Measurements from ENCODE around the gene TP53RK. TPM values are rescaled to one million over a fixed set of nuclear protein-coding genes. Genes with fewer than 3 reads are reported as not detected.

The TP53RK gene
- total RNA-seq, 1 donor from 2014 or later, result 6.0 TPM

DNA sequence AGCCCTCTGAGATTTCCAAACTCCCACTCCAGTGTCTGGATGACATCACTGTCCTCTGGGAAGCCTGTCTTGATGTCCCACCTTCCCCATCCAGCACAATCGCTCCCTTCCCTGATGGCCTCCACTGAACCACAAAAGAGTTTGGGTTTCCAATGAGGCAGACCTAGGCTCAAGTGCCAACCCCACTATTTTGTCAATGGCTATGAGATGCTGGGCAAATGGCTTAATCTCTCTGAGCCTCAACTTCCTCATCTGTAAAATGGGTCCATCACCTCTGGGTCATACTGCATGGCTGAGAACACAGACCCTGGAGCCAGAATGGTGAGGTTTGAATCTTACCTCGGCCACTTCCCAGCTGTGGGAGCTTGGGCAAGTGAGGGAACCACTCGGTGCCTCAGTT is 49.7 kb downstream of the TP53RK start:
- peaks cover 49% of the 10 kb centered on the region for H3K27me3 ChIP-seq (ENCODE audit: low read depth)
- no peak overlapping the region for H3K27ac ChIP-seq (replicated peaks)
- TF ChIP-seq CTCF (IDR thresholded peaks at IDR 0.05; ENCODE audit: borderline replicate concordance), result no peak
- H3K4me3 ChIP-seq, result no peak overlapping the region
- intact Hi-C loops (cut with micrococcal nuclease), result no loop called here
- H3K36me3 ChIP-seq, result no peaks in the 10 kb centered on the region
- H3K9me3 ChIP-seq (replicated peaks), result no peaks in the 10 kb centered on the region
- no peaks in the 10 kb centered on the region for H3K4me1 ChIP-seq
- no peak for DNase-seq

- DNase-seq, result no peak
- Histone ChIP-seq H3K4me1 (no peaks in the 10 kb centered on the region), H3K27ac (replicated peaks) (no peak overlapping the region), H3K9me3 (replicated peaks) (no peaks in the 10 kb centered on the region), H3K36me3 (no peaks in the 10 kb centered on the region), H3K4me3 (no peak overlapping the region), H3K27me3 (ENCODE audit: low read depth) (peaks cover 55% of the 10 kb centered on the region)
- intact Hi-C loops (cut with micrococcal nuclease), result no loop called here
- no peak for TF ChIP-seq CTCF (IDR thresholded peaks at IDR 0.05; ENCODE audit: borderline replicate concordance)
Measured at GRCh38 chr20:46638898-46639274, 50.4 kb downstream of the TP53RK start.

GRCh38 chr20:46638134-46638897 is 50.9 kb downstream of the TP53RK start:
- no peak overlapping the region for H3K27ac ChIP-seq (replicated peaks)
- no peak for DNase-seq
- H3K36me3 ChIP-seq, result no peaks in the 10 kb centered on the region
- H3K4me3 ChIP-seq, result no peak overlapping the region
- H3K4me1 ChIP-seq, result no peaks in the 10 kb centered on the region
- H3K9me3 ChIP-seq (replicated peaks), result no peaks in the 10 kb centered on the region
- intact Hi-C loops (cut with micrococcal nuclease), result no loop called here
- TF ChIP-seq CTCF (IDR thresholded peaks at IDR 0.05; ENCODE audit: borderline replicate concordance), result no peak
- peaks cover 58% of the 10 kb centered on the region for H3K27me3 ChIP-seq (ENCODE audit: low read depth)

GRCh38 chr20:46637427-46638133 is 51.7 kb downstream of the TP53RK start:
- Histone ChIP-seq H3K4me3 (no peak overlapping the region), H3K36me3 (no peaks in the 10 kb centered on the region), H3K27me3 (ENCODE audit: low read depth) (peaks cover 63% of the 10 kb centered on the region), H3K27ac (replicated peaks) (no peak overlapping the region), H3K9me3 (replicated peaks) (no peaks in the 10 kb centered on the region), H3K4me1 (no peaks in the 10 kb centered on the region)
- no peak for DNase-seq
- no peak for TF ChIP-seq CTCF (IDR thresholded peaks at IDR 0.05; ENCODE audit: borderline replicate concordance)
- intact Hi-C loops (cut with micrococcal nuclease), result no loop called here

DNA sequence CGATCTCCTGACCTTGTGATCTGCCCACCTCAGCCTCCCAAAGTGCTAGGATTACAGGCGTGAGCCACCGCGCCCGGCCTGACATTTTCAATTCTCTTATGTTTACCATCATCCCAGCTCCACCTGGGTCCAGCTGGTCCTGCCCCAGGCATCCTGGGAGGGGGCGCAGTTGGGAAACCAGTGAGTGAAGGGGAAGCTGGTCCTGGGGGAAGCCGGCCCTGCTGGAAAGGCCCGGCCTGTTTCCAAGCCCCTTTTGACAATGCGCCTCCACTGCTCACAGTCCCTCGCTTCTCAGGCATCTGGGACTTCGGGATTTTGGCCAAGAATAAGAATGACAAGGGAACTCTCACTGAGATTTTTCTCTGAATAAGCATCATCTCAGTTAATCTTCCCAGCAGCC is 52.2 kb downstream of the TP53RK start:
- H3K27me3 ChIP-seq (ENCODE audit: low read depth), result peaks cover 69% of the 10 kb centered on the region
- H3K9me3 ChIP-seq (replicated peaks), result no peaks in the 10 kb centered on the region
- TF ChIP-seq CTCF (IDR thresholded peaks at IDR 0.05; ENCODE audit: borderline replicate concordance), result no peak
- H3K4me1 ChIP-seq, result no peaks in the 10 kb centered on the region
- no peak overlapping the region for H3K27ac ChIP-seq (replicated peaks)
- no peak overlapping the region for H3K4me3 ChIP-seq
- no peaks in the 10 kb centered on the region for H3K36me3 ChIP-seq
- DNase-seq, result no peak
- intact Hi-C loops (cut with micrococcal nuclease), result no loop called here

Data from left ventricle myocardium inferior (tissue), 1 donor.